HepG2 (cell line): ENCODE results near the gene NYAP1. TPM values are rescaled to one million over a fixed set of nuclear protein-coding genes. Genes with fewer than 3 reads are reported as not detected.
A peak's percentile ranks its signal among the peaks of the same experiment; 100 is the strongest.

ENCODE experiments used
- ATAC-seq: fragments of 200-7000 bp; cut with Tn5 transposase; 3 replicates; pipeline ENCODE4 v1.9.1; 2020; ENCODE audit warnings: mild to moderate bottlenecking, moderate library complexity
- BruUV-seq: library from RNA; stranded (reverse); fragments of 400-500 nt; replicated peaks from 2 replicates; lab custom pipeline; 2021; lab: Mats Ljungman, UMichigan
- CTCF ChIA-PET: fragments of 300-600 bp; formaldehyde crosslinking; extraction: SDS; loops from one replicate; lab custom pipeline; 2021; ENCODE audit warnings: low total read pairs, inconsistent platforms, low intra/inter-chr PET ratio; lab: Yijun Ruan, JAX
- POLR2A ChIA-PET: fragments of 350-600 bp; sonication (Branson Sonifier 250); formaldehyde crosslinking; loops from one replicate; lab custom pipeline; 2020; ENCODE audit warnings: antibody characterized with exemption, inconsistent platforms; lab: Yijun Ruan, JAX
- DNase-seq: peaks from one replicate; pipeline ENCODE4 v3.0.0-alpha.2; 2015; ENCODE audit warnings: low spot score
- FAIRE-seq: peaks from 3 replicates; lab custom pipeline; 2011; peaks lifted over from hg19 to GRCh38; lab: Jason Lieb, UNC
- H2AFZ ChIP-seq: one replicate; pipeline ENCODE4 v1.6.1; 2011; ENCODE audit warnings: low read length, inconsistent platforms
- H3K27ac ChIP-seq: fragments of 300-600 bp; 3 replicates; pipeline ENCODE4 v1.8.0; 2011; ENCODE audit warnings: mixed run types, mild to moderate bottlenecking, mixed read lengths, low read length, inconsistent platforms; ENCODE audit not compliant: insufficient read depth; ENCODE audit errors: extremely low read length
- H3K27me3 ChIP-seq, 2 experiments: fragments of 200-600 bp in 1 of 2; 2 replicates in 1 of 2; 3 replicates in 1 of 2; pipeline versions ENCODE4 v1.6.0 to v1.8.0; 2011; ENCODE audit warnings: low read length in 2 of 2, mild to moderate bottlenecking in 2 of 2, moderate library complexity in 2 of 2, inconsistent platforms in 1 of 2; ENCODE audit not compliant: insufficient read depth in 2 of 2, control insufficient read depth in 1 of 2
- H3K36me3 ChIP-seq, 2 experiments: fragments of 200-600 bp in 1 of 2; replicated peaks in 1 of 2; 2 replicates in 1 of 2; 3 replicates in 1 of 2; pipeline versions ENCODE4 v1.5.1 to v1.8.0; 2011; ENCODE audit warnings: low read length in 2 of 2, inconsistent platforms in 1 of 2; ENCODE audit not compliant: insufficient read depth in 2 of 2, control insufficient read depth in 1 of 2
- H3K4me1 ChIP-seq: 2 replicates; pipeline ENCODE4 v1.5.1; 2012; ENCODE audit warnings: low read length, inconsistent platforms; ENCODE audit not compliant: insufficient read depth
- H3K4me2 ChIP-seq: 2 replicates; pipeline ENCODE4 v1.6.0; 2011; ENCODE audit warnings: low read depth, low read length, inconsistent platforms
- H3K4me3 ChIP-seq, 3 experiments: fragments of 200-600 bp in 1 of 3; sonication (generic), shearing (Covaris generic) in 1 of 3; replicated peaks in 1 of 3; 2 replicates each; pipeline ENCODE4 v1.5.1; 2011 to 2016; ENCODE audit warnings: low read length in 3 of 3, inconsistent platforms in 2 of 3, low read depth in 2 of 3, mild to moderate bottlenecking in 2 of 3, control low read depth in 1 of 3, mixed read lengths in 1 of 3; ENCODE audit not compliant: insufficient read depth in 1 of 3
- H3K79me2 ChIP-seq: one replicate; pipeline ENCODE4 v1.6.1; 2011; ENCODE audit warnings: low read length, inconsistent platforms; ENCODE audit not compliant: insufficient read depth
- H3K9ac ChIP-seq: 2 replicates; pipeline ENCODE4 v1.6.0; 2011; ENCODE audit warnings: mild to moderate bottlenecking, low read depth, low read length, inconsistent platforms; ENCODE audit not compliant: insufficient read depth
- H3K9me3 ChIP-seq: 2 replicates; pipeline ENCODE4 v1.5.1; 2012; ENCODE audit warnings: mild to moderate bottlenecking, low read length
- H4K20me1 ChIP-seq: 2 replicates; pipeline ENCODE4 v1.6.0; 2011; ENCODE audit warnings: inconsistent platforms, mild to moderate bottlenecking, low read length, moderate library complexity; ENCODE audit not compliant: insufficient read depth
- BRCA1 ChIP-seq: sonication (generic); formaldehyde crosslinking; IDR thresholded peaks from 2 replicates; pipeline ENCODE4 v1.4.0; 2020; ENCODE audit warnings: missing genetic modification reagents
- PCBP1 ChIP-seq: fragments of 200-400 bp; formaldehyde crosslinking; IDR thresholded peaks from 2 replicates; pipeline ENCODE4 v1.6.1; 2017; ENCODE audit warnings: mild to moderate bottlenecking, low read depth, low read length, borderline replicate concordance
- RBFOX2 ChIP-seq: fragments of 200-400 bp; formaldehyde crosslinking; IDR thresholded peaks from 2 replicates; pipeline ENCODE4 v1.6.1; 2017; ENCODE audit warnings: low read depth, mild to moderate bottlenecking, low read length
- SIX4 ChIP-seq: sonication (generic); formaldehyde crosslinking; IDR thresholded peaks from 2 replicates; pipeline ENCODE4 v1.4.0; 2020; ENCODE audit warnings: missing genetic modification reagents
- SKIL ChIP-seq: sonication (generic); formaldehyde crosslinking; IDR thresholded peaks from 2 replicates; pipeline ENCODE4 v1.8.0; 2022; ENCODE audit warnings: missing genetic modification reagents, mild to moderate bottlenecking, moderate library complexity, borderline replicate concordance
- ZNF512 ChIP-seq: sonication (generic); formaldehyde crosslinking; IDR thresholded peaks from 2 replicates; pipeline ENCODE4 v1.4.0; 2020; ENCODE audit warnings: mild to moderate bottlenecking, missing genetic modification reagents
- ZNF547 ChIP-seq: sonication (generic); formaldehyde crosslinking; IDR thresholded peaks from 2 replicates; pipeline ENCODE4 v1.5.1; 2020; ENCODE audit warnings: mild to moderate bottlenecking, missing genetic modification reagents
- ZSCAN25 ChIP-seq: sonication (generic); formaldehyde crosslinking; IDR thresholded peaks from 2 replicates; pipeline ENCODE4 v1.8.0; 2022; ENCODE audit warnings: mild to moderate bottlenecking, missing genetic modification reagents
- WGBS: methylation state at CpG from one replicate; pipeline ENCODE4 v1.1.6; 2017; ENCODE audit warnings: low lambda C conversion rate; 5-methylcytosine and 5-hydroxymethylcytosine counted together
- in situ Hi-C: cut with HindIII; loops from 2 replicates; pipeline ENCODE4 v1.10.0; 2017; ENCODE audit warnings: low pct_unique_long_range_greater_than_20kb; ENCODE audit not compliant: extremely low pct_ligation_motif_present
- intact Hi-C: fragments of 100-400 bp; cut with micrococcal nuclease; formaldehyde crosslinking; loops from one replicate; pipeline ENCODE4 v1.10.0; 2022; ENCODE audit not compliant: unreplicated experiment
- polyA plus RNA-seq, 8 experiments: library from polyadenylated mRNA; depleted of rRNA in 3 of 8; stranded (reverse) in 7 of 8; unstranded in 1 of 8; fragments of >200 nt; fragmentation: Illumina TruSeq in 4 of 8; extraction: Trizol in 4 of 8; gene quantifications; 2 replicates each; pipeline versions ENCODE4 v1.2.1 to v1.2.3, GENCODE V29; 2011 to 2016; ENCODE audit warnings: low read depth in 4 of 8, missing spikeins in 1 of 8, mixed read lengths in 1 of 8; ENCODE audit not compliant: insufficient read depth in 1 of 8
- total RNA-seq, 5 experiments: library from RNA; depleted of rRNA; stranded (reverse); fragments of >200 nt; fragmentation: Illumina TruSeq; extraction: Trizol; gene quantifications; 2 replicates each; pipeline ENCODE4 v1.2.3, GENCODE V29; 2016; ENCODE audit warnings: low read depth in 1 of 5
- TF ChIP-seq, protein P1 (sequence below): sonication (generic); formaldehyde crosslinking; IDR thresholded peaks from 2 replicates; pipeline ENCODE4 v1.4.0; 2020; ENCODE audit warnings: missing genetic modification reagents

NYAP1 gene
- total and polyA plus RNA-seq, 2 of the 13 experiments (the other 11 are each of a cell fraction or from before 2014, with no cell fraction given), result 0.15 to 0.46 TPM

GRCh38 chr7:100489121-100489520, 5.4 kb downstream of the NYAP1 start:
- Histone ChIP-seq H3K9ac (no peak overlapping the region), H3K27ac (no peak overlapping the region), H2AFZ (no peak overlapping the region), H3K27me3 (peaks cover 3 to 38% of the 10 kb centered on the region in 2 experiments), H4K20me1 (no peaks in the 10 kb centered on the region), H3K4me1 (peaks cover 64% of the 10 kb centered on the region), H3K36me3 (no peaks in the 10 kb centered on the region), H3K9me3 (no peaks in the 10 kb centered on the region), H3K4me2 (no peak overlapping the region), H3K4me3 (no peak overlapping the region), H3K79me2 (no peaks in the 10 kb centered on the region)
- intact Hi-C loops, result no loop called here
- no peak for TF ChIP-seq ZNF512 (CRISPR knock-in tag)
- ChIA-PET POLR2A (no interaction called here), CTCF (no interaction called here)
- WGBS, result 73% methylated on average over 3 of the region's 10 CpGs
- no peak for FAIRE-seq
- DNase-seq, result no peak
- no TSS peak for BruUV-seq
- in situ Hi-C loops, result loop anchor here (5.0 kb wide), 1 partner anchor 78 kb away; no protein-coding TSS in a partner anchor
- ATAC-seq, result no peak

DNA sequence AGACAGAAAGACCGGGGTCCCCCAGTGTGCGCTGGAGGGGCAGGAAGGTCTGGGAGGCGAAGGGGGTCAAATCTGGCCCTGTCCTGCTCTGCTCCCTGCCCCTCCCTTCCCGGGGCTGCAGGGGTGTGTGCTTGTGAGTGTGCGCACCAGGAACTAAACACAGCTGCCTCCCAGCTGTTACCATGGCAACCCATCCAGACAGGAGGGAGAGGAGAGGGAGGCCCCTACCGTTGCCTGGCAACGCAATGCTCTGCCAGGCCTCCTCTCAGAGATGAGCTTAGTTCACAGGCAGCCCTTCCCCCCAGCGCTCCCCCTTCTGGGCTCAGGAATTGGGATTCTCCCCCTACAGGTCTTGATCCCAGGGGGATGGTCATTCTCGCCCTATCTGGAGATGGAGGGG, 6.1 kb downstream of the NYAP1 start:
- peaks cover 60% of the 10 kb centered on the region for H3K4me1 ChIP-seq
- H3K9me3 ChIP-seq, result no peaks in the 10 kb centered on the region
- POLR2A ChIA-PET, result interaction anchor here (0.9 kb wide), 1 partner anchor 83 kb away, joined by 3 read pairs; no protein-coding TSS in a partner anchor
- no peak overlapping the region for H3K4me3 ChIP-seq
- intact Hi-C loops (no loop called here), in situ Hi-C loops (loop anchor here (5.0 kb wide), 1 partner anchor 77 kb away; no protein-coding TSS in a partner anchor)
- WGBS, result 43% methylated on average over 6 of the region's 9 CpGs
- no TSS peak for BruUV-seq
- ATAC-seq (peak; percentile 42), FAIRE-seq (peak; percentile 59), DNase-seq (peak; percentile 89)
- no peak overlapping the region for H3K9ac ChIP-seq
- no peaks in the 10 kb centered on the region for H3K79me2 ChIP-seq
- H3K4me2 ChIP-seq, result no peak overlapping the region
- CTCF ChIA-PET, result no interaction called here
- no peak overlapping the region for H3K27ac ChIP-seq
- no peak overlapping the region for H2AFZ ChIP-seq
- H3K27me3 ChIP-seq, result peaks cover 1 to 31% of the 10 kb centered on the region in 2 experiments
- no peaks in the 10 kb centered on the region for H3K36me3 ChIP-seq
- H4K20me1 ChIP-seq, result no peaks in the 10 kb centered on the region
- TF ChIP-seq ZNF547 (CRISPR knock-in tag), result no peak
- 0 out of 2 replicates have a peak, but pooled peaks have one; percentile 9 for TF ChIP-seq PCBP1
- no peak for TF ChIP-seq SIX4 (CRISPR knock-in tag)
- no peak for TF ChIP-seq SKIL
- no peak for TF ChIP-seq RBFOX2
- peak; percentile 86; the same call in 1 of the 2 replicates for TF ChIP-seq ZSCAN25 (CRISPR knock-in tag)
- TF ChIP-seq BRCA1, result no peak
- TF ChIP-seq, protein P1, sequence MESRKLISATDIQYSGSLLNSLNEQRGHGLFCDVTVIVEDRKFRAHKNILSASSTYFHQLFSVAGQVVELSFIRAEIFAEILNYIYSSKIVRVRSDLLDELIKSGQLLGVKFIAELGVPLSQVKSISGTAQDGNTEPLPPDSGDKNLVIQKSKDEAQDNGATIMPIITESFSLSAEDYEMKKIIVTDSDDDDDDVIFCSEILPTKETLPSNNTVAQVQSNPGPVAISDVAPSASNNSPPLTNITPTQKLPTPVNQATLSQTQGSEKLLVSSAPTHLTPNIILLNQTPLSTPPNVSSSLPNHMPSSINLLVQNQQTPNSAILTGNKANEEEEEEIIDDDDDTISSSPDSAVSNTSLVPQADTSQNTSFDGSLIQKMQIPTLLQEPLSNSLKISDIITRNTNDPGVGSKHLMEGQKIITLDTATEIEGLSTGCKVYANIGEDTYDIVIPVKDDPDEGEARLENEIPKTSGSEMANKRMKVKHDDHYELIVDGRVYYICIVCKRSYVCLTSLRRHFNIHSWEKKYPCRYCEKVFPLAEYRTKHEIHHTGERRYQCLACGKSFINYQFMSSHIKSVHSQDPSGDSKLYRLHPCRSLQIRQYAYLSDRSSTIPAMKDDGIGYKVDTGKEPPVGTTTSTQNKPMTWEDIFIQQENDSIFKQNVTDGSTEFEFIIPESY (CRISPR knock-in tag), result no peak
